GM12874 (cell line): ENCODE results near the gene OMP.

Experiments
- CTCF ChIP-seq: IDR thresholded peaks from 2 replicates; pipeline ENCODE4 v1.5.1; 2011; ENCODE audit warnings: low read depth, mild to moderate bottlenecking, control low read depth, low read length, moderate library complexity; ENCODE audit not compliant: insufficient read depth

OMP gene

GRCh38 chr11:77102246-77103210, at the start of gene OMP:
Gene OMP (plus strand): TSS chr11:77102840. CDS start chr11:77102840, 0 bp downstream.
- no peak for TF ChIP-seq CTCF

- no peak for TF ChIP-seq CTCF
Observed at GRCh38 chr11:77053217-77054015, 49.2 kb upstream of the OMP start.

- no peak for TF ChIP-seq CTCF
Observed at GRCh38 chr11:77054084-77054483, 48.6 kb upstream of the OMP start.

GRCh38 chr11:77055101-77055561, 47.5 kb upstream of the OMP start:
- no peak for TF ChIP-seq CTCF

- TF ChIP-seq CTCF: no peak
Observed at GRCh38 chr11:77055913-77056312, 46.7 kb upstream of the OMP start.

GRCh38 chr11:77056814-77057402, 45.7 kb upstream of the OMP start:
- no peak for TF ChIP-seq CTCF
